GM18951 (cell line): ENCODE data around the gene CHN2.

Source experiments
- POLR2A ChIP-seq: IDR thresholded peaks from 4 replicates; pipeline ENCODE4 v1.6.1; 2011; ENCODE audit warnings: mild to moderate bottlenecking; ENCODE audit not compliant: insufficient read length, insufficient read depth; ENCODE audit errors: extremely low read depth
- in situ Hi-C: fragments of 300-500 bp; cut with MboI; formaldehyde crosslinking; loops from one replicate; pipeline ENCODE4 v1.12.0; 2022; ENCODE audit warnings: low sequenced_read_pairs, mixed read lengths, inconsistent platforms; ENCODE audit not compliant: unreplicated experiment

Gene CHN2

GRCh38 chr7:29364661-29365060 lies 170.1 kb downstream of the CHN2 start:
- in situ Hi-C loops, result no loop called here
- no peak for TF ChIP-seq POLR2A

GRCh38 chr7:29365423-29365822 lies 170.8 kb downstream of the CHN2 start:
- in situ Hi-C loops, result no loop called here
- no peak for TF ChIP-seq POLR2A

- in situ Hi-C loops, result no loop called here
- no peak for TF ChIP-seq POLR2A
These were observed 173.2 kb downstream of the CHN2 start for GRCh38 chr7:29367784-29368183.

GRCh38 chr7:29369909-29370488 lies 175.4 kb downstream of the CHN2 start:
- in situ Hi-C loops, result no loop called here
- no peak for TF ChIP-seq POLR2A

- in situ Hi-C loops, result no loop called here
- no peak for TF ChIP-seq POLR2A
These were observed 176.1 kb downstream of the CHN2 start for GRCh38 chr7:29370531-29371314.

GRCh38 chr7:29371472-29371871 lies 176.9 kb downstream of the CHN2 start:
- TF ChIP-seq POLR2A, result no peak
- in situ Hi-C loops, result no loop called here

GRCh38 chr7:29372351-29373090 lies 177.9 kb downstream of the CHN2 start:
- no peak for TF ChIP-seq POLR2A
- in situ Hi-C loops, result no loop called here

- in situ Hi-C loops, result no loop called here
These were observed 181.3 kb downstream of the CHN2 start for GRCh38 chr7:29375641-29376562.

GRCh38 chr7:29377718-29378117 lies 183.1 kb downstream of the CHN2 start:
- in situ Hi-C loops, result no loop called here
- TF ChIP-seq POLR2A, result no peak

More at GRCh38 chr7:29375641-29376562, 181.3 kb downstream of the CHN2 start:
- no peak for TF ChIP-seq POLR2A

GRCh38 chr7:29379551-29379950 lies 185.0 kb downstream of the CHN2 start:
- no peak for TF ChIP-seq POLR2A
- in situ Hi-C loops, result no loop called here

- in situ Hi-C loops, result no loop called here
These were observed 186.9 kb downstream of the CHN2 start for GRCh38 chr7:29381206-29382094.

GRCh38 chr7:29384277-29384676 lies 189.7 kb downstream of the CHN2 start:
- TF ChIP-seq POLR2A, result no peak
- in situ Hi-C loops, result no loop called here

More at GRCh38 chr7:29381206-29382094, 186.9 kb downstream of the CHN2 start:
- TF ChIP-seq POLR2A, result no peak
